K562 (cell line): Measurements from ENCODE around the gene SULT1C4.

Experiments used
- EP300 ChIP-seq: IDR thresholded peaks from 2 replicates; pipeline ENCODE4 v1.6.1; 2012; ENCODE audit warnings: low read length, improper control_type of control experiment
- FOXK1 ChIP-seq: sonication (generic); formaldehyde crosslinking; IDR thresholded peaks from 2 replicates; pipeline ENCODE4 v1.8.0; 2022; ENCODE audit warnings: missing genetic modification reagents, mild to moderate bottlenecking, borderline replicate concordance
- MXD1 ChIP-seq: fragments of 250-450 bp; sonication (Bioruptor Pico); IDR thresholded peaks from 2 replicates; pipeline ENCODE4 v1.8.0; 2021; ENCODE audit warnings: borderline replicate concordance, mild to moderate bottlenecking, moderate library complexity; ENCODE audit not compliant: poor library complexity, severe bottlenecking
- NFIX ChIP-seq: fragments of 250-450 bp; sonication (Bioruptor Pico); IDR thresholded peaks from 2 replicates; pipeline ENCODE4 v1.4.0; 2020; ENCODE audit warnings: low read depth, mild to moderate bottlenecking, moderate library complexity
- POLR2A ChIP-seq: fragments of 450-650 bp; conservative IDR thresholded peaks from 2 replicates; pipeline ENCODE4 v1.6.1; 2016
- POU5F1 ChIP-seq: fragments of 150-350 bp; IDR thresholded peaks from 2 replicates; pipeline ENCODE4 v1.6.1; 2014; ENCODE audit warnings: borderline replicate concordance, low read length, low read depth, mild to moderate bottlenecking; ENCODE audit not compliant: partially characterized antibody
- RBM22 ChIP-seq: fragments of 200-400 bp; formaldehyde crosslinking; IDR thresholded peaks from 2 replicates; pipeline ENCODE4 v1.6.1; 2018; ENCODE audit warnings: low read length, low read depth; ENCODE audit not compliant: poor library complexity, severe bottlenecking
- ZBTB40 ChIP-seq, 2 experiments: fragments of 450-650 bp in 1 of 2; sonication (generic) in 1 of 2; formaldehyde crosslinking in 1 of 2; IDR thresholded peaks; 2 replicates each; pipeline versions ENCODE4 v1.7.1 to v1.9.0; 2016 to 2022; ENCODE audit warnings: inconsistent platforms in 1 of 2, mild to moderate bottlenecking in 1 of 2, missing genetic modification reagents in 1 of 2
- ZNF165 ChIP-seq: fragments of 250-450 bp; sonication (Bioruptor Pico); IDR thresholded peaks from 2 replicates; pipeline ENCODE4 v1.4.0; 2020; ENCODE audit warnings: borderline replicate concordance
- TF ChIP-seq, protein P1 (sequence below), 3 experiments: IDR thresholded peaks in 2 of 3; conservative IDR thresholded peaks in 1 of 3; 2 replicates each; pipeline ENCODE4 v1.5.1; 2011 to 2012; ENCODE audit warnings: low read length in 3 of 3, mild to moderate bottlenecking in 3 of 3, control low read depth in 2 of 3, improper control_type of control experiment in 1 of 3, inconsistent platforms in 1 of 3, low read depth in 1 of 3, mixed read lengths in 1 of 3, moderate library complexity in 1 of 3; ENCODE audit not compliant: insufficient read depth in 2 of 3

DNA sequence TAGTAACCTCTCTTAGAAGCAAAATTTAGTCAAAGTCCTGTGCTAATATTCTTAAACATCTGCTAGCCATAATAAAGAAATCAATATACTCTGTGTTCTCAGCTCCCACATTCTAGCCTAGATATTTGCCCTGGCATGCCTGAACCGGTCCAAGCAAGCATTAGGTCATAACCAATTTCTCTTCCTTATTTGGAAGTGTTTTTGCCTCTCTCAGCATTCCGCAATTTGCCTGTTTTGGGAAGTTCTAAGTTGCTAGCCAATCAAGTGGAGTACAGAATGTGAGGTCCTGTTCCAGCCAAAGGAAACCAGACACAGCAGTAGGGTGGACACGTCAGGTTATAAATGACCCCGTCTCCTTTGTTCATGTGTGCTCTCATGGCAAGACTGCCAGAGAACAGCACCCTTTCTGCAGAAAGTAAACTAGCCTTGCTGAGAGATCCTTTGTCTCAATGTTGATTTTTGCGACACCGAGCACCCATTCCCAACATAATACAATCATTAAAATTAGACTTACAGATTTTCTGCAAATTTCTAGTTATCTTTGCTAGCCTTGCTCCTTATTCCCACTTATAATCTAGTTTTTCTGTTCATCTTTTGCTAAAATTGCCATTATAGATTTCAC, 13.0 kb upstream of the SULT1C4 start:
- TF ChIP-seq EP300 (no peak), ZNF165 (no peak), POLR2A (no peak), NFIX (CRISPR knock-in tag) (no peak), ZBTB40 (IDR thresholded peaks at IDR 0.05) (no peak), ZBTB40 (CRISPR knock-in tag; IDR thresholded peaks at IDR 0.05) (no peak), MXD1 (no peak), POU5F1 (no peak), FOXK1 (CRISPR knock-in tag) (no peak), RBM22 (no peak)
- TF ChIP-seq, protein P1, sequence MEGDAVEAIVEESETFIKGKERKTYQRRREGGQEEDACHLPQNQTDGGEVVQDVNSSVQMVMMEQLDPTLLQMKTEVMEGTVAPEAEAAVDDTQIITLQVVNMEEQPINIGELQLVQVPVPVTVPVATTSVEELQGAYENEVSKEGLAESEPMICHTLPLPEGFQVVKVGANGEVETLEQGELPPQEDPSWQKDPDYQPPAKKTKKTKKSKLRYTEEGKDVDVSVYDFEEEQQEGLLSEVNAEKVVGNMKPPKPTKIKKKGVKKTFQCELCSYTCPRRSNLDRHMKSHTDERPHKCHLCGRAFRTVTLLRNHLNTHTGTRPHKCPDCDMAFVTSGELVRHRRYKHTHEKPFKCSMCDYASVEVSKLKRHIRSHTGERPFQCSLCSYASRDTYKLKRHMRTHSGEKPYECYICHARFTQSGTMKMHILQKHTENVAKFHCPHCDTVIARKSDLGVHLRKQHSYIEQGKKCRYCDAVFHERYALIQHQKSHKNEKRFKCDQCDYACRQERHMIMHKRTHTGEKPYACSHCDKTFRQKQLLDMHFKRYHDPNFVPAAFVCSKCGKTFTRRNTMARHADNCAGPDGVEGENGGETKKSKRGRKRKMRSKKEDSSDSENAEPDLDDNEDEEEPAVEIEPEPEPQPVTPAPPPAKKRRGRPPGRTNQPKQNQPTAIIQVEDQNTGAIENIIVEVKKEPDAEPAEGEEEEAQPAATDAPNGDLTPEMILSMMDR (IDR thresholded peaks at IDR 0.05 in 2 of 3, conservative IDR thresholded peaks at IDR 0.05 in 1 of 3; ENCODE audit: insufficient read depth in 2 of 3, low read depth in 1 of 3, low read length in 3 of 3), result no peak
